NCI-H146 treated with DMSO at 0.1 percent for 48 hours (cell line): ENCODE results near the gene SEMA5A.

Source experiments
- DNase-seq: peaks from one replicate; lab custom pipeline; 2025; ENCODE audit not compliant: unreplicated experiment; lab: John Stamatoyannopoulos, UW

Gene SEMA5A

GRCh38 chr5:9551567-9552537 lies 6.0 kb upstream of the SEMA5A start:
- no peak for DNase-seq

GRCh38 chr5:9549941-9550340 lies 4.1 kb upstream of the SEMA5A start:
- DNase-seq: no peak

DNA sequence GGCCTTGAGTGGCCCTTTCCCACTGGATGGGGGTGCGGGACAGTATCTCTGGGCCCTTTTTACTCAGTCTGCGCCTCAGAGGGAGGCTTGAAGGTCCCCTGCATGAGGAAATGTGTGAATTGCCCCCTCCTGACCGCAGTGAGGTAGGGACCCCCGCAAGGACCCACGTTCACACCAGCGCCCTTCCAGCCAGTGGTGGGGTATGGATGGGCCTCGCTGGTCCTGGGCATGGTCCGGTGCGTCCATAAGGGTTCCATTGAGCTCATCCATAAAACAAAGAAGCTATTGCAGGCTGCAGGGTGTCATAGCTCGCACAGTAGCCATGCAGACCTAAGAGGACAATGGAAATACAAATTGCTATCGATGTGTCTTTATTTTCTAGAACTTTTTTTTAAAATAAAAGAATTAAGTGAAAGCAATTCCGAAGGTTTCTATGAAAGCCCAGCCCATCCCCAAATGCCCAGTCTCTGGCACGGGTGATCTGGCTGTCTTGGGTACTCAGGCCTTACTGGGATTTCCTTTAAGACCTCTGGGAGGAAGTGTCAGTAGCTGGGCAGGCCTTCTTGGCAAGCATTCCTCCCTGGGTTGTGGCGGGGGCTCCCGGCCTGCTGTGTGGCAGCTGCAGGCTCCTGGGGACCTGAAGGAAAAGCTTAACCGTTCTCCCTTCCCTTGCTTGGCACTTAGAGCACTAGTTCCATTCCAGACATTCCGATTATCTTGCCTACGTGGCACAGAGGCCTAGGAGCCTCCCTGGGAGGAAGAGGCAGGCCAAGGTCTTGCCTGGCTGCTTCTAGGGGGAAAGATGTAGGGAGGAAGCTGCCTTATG lies 1.5 kb upstream of the SEMA5A start:
- no peak for DNase-seq

DNA sequence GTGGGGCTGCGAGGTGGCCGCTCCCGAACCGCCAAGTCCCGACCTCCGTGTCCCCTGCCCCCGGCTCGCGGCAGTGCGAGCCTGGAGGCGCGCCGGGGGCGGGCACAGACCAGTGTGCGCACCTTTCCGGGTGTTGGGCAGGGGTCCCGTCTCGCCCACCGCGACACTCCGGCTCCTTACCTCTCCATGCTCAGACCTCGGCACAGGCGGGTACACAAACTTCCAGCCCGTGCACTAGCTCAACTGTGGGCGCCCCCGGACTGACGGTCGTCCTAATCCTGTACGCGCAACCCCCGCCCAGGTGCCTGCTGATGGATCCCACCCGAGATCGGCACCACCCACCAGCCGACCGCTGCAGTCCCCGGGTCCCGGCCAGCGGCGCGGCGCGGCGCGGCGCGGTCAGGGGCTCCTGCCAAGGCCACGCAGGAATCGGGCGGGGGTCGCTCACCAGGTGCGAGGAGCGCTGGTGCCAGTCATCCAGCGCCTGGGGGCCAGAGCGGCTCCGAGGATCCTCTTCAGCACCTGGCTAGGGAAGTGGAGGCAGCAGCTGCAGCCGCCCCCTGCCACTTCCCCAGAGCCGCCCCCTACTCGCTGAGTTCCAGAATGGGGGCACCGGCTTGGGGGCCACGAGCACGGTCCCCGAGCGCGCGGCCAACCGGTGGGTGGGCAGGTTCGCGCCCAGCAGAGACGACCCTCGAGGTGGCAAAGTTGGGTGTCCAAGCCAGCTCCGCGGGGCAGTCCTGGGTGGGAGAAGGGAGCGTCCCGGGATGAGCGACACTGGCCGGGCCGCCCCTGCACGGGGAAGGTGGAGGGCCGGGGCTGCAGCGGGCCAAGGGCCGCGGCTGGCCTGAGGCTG lies 511 bp downstream of the SEMA5A start:
- no peak for DNase-seq

DNA sequence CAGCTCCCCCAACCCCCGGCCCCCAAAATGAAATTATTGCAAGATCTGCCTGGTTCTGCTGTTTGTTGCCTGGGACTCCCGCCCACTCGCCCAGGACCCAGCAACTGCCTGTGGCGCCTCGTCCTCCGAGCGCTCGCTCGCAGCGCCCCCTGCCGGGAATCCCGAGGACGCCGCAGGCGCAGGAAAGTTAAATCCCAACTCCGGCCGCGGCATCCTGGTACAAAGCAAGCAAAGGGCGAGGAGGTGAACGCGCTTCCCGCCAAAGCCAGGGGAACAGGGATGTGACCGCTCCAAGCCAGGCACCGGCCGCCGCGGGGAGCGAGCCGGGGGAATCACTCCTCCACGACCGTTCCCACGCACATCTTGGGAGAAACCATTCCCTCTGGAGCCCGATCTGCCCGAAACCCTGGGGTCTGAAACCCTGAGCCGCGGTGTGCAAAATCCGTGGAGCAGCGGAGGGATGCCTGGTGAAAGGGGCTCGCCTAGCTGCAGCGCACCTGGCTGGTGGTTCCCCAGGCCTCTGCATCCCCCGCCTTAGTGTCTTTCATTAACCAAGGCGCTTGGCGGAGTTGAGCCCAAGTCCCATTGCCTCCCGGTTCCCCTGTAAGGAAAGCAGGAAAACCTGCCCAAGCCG lies 1.3 kb downstream of the SEMA5A start:
- no peak for DNase-seq

GRCh38 chr5:9544056-9544455 lies 1.8 kb downstream of the SEMA5A start:
- no peak for DNase-seq

DNA sequence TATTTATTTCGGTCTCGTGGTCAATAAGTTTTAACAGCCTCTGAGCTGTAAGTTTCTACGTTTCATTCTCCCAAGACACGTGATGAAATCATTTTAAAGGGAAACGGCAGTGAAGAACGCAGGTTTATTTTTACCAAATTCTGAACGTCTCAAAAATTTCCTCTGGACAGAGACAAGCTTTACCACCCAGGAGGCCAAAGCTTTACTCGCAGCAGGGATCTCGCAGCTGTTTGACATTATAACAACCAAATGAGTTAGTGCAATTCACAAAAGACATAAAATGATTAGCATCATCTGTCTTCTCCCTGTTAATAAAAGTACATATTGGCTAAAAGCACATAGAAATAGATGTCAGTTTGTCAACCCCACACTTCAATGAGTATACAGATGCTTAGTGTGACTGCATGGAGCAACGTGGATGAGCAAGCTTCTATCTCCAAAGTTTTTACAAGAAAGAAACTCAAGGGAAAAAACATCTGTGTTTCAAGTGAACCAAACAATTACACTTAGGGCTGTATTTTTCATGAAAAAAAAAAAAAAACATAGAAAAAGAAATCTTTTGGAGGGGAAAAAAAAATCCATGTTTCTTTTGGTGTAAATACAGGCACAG lies 2.5 kb downstream of the SEMA5A start:
- DNase-seq: no peak

DNA sequence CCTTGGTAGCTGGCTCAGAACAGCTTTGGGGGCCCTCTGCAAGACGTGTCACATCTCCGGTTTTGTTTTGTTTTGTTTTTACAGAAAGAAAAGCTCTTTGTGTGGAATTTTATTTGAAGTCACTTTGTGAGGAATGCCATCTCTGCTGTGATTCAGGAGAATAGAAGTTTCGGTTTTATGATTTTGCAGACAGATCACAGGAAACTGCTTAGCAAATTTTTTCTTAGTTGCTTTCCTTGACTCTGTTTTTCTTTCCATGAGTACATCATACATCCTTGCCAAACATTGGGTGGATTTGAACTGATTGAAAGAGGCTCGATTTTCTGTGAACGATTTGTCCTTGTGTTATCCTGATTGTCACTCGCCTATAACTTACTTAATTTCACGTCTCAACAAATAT lies 5.1 kb downstream of the SEMA5A start:
- no peak for DNase-seq

DNA sequence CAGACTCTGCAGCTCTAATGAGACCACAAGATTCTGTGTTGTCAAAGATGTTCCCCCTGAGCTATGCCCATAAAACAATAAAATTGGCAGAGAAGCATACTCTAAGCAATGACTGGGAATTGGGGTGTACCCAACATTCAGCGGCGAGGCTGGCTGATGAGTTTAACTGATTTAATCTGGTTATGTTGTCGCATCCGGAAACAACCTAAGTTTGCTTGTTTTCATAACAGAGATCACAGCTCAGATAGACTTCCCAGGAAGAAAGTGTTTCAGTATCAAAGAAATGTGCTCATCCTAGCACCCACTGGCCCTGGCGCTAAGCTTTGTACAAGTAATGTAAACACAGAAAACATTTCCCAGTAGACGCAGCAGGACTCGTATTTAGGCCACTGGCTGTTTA lies 7.4 kb downstream of the SEMA5A start:
- no peak for DNase-seq

- no peak for DNase-seq
Observed at GRCh38 chr5:9537223-9538141, 8.4 kb downstream of the SEMA5A start.

DNA sequence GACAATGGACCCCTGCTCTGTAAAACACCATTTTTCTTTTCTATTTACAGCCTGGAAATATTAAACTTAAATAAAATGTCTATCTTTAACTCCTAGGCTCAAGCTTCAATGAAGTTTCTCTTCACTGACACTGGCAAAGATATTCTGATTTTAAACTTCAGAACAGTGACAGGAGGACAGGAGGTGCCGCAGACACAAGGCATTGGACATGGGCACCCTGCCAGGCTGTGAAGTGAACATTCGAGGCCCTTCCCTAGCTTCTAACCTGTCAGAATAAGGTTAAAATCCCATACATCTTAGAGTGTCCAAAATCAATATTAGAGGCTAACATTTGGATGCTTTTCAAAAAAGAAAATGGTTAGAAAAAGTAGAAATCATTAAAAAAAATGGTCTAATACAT lies 9.2 kb downstream of the SEMA5A start:
- no peak for DNase-seq

GRCh38 chr5:9534881-9535517 lies 10.9 kb downstream of the SEMA5A start:
- no peak for DNase-seq

DNA sequence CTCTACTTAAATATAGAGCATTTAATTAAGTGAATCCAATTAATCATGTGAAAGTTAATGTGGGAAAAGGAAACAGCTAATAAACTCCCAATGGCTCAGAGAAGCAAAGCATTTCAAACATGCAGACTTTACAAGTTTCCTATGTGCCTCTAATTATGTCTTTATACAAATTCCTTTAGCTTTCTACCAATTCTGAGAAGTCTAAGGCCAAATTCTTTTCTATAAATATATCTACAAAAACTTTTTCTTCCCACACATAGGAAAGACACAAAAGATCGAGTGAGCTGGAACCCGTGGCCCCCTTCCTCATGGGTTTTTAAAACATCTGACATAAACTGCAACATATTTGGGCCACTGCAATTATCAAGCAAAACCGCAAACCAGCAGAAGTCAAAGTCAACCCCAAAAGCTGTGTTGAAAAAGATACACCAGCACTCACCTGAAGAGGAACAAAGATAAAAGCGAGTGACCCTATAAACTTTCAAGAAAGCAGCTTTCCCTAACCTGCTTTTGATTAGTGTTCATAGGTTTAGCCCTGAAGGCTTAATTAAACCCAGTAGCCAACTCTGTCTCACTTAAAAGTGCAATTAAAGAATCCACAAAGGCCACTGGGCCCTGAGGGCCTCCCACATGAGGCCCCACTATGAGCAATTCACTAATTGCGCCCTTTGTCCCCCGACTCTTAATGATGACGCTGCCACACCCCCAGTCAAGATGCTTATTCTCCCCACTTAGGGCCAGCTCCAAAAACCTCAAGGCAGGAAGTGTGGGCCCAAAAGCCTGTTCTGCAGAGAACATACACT lies 12.1 kb downstream of the SEMA5A start:
- DNase-seq: no peak

DNA sequence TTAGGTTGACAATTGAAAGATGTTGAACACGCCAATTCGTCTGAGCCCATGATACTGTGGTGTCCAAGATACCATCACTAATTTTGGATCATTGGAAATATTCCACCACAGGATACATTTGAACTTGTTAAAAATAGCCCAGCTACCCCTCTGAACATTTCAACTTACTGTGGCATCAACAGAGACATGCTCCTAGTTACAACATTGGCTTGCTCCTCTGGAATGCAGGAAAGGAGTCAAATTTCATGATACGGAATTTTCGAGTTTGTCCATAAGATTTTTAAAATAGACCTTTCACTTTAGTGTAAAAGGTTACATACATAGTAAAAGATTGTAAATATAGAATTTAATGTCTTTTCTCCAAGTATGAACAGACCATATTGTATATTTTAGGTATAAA lies 12.8 kb downstream of the SEMA5A start:
- DNase-seq: no peak

- no peak for DNase-seq
Observed at GRCh38 chr5:9529513-9529912, 16.4 kb downstream of the SEMA5A start.

DNA sequence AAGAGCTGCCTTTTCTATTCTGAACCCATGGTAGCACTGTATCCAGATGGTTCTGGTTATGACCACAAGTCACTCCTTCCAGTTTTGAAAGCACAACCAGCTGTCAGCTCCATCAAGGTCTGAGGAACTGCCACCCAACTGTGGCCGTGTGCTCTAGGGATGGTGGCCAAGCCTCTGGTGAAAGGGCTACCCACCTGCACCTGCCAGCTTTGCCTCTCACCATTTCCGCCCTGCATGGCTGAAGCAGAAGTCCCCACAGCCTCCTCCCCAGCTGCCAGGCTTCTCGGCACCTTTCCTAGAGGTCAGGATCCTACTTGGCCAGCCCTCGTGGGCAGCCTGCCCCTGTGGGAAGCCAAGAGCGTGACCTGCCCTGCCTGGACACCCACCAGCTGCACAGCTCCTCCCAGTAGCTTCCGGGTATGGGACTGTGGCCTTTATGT lies 16.8 kb downstream of the SEMA5A start:
- no peak for DNase-seq

GRCh38 chr5:9524941-9525340 lies 20.9 kb downstream of the SEMA5A start:
- DNase-seq: no peak
